Measurements from ENCODE around the gene RNF213.

The RNF213 gene

DNA sequence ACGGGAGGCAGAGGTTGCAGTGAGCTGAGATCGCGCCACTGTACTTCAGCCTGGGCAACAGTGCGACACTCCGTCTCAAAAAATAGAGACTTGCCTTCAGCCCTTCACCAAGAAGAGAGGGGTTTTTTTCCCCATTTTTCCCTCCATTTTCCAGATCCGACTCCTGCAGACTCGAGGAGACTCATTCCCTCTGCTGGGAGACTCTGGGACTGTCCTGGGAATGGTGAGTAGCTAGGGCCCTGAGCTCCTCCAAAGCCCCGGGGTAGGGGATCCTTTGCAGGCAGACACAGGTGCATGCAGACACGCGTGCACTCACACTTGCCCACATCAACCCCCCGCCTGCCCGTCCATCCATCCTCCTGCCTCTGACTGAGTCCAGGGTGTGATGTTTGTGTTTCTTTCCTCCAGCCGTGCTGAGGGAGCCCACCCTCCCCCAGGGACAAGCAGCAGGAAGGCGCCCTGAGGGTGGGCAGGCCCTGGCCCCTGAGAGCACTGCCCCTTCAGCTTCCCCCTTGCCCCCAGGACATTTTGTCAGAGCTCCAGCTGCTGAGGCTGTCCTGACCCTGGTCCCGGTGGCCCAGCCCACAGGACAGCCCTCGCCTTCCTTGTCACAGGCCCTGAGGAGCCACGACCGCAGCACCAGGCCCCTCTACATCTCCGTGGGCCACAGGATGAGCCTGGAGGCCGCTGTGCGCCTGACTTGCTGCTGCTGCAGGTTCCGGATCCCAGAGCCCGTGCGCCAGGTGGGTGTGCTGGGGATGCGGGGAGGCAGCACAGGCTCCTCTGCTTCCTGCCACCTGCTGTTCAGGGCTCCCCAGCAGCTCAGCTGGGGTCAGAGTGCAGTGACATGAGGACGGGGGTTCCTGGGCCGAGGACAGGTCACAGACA, 164.5 kb downstream of the RNF213 start:
- no peak overlapping the region for H3K4ac ChIP-seq (ENCODE audit: low read depth, low read length)
- H3K18ac ChIP-seq (ENCODE audit: low read length): no peak overlapping the region
- no peak overlapping the region for H4K12ac ChIP-seq (ENCODE audit: low read depth, low read length)
- H2AK5ac ChIP-seq (ENCODE audit: low read length): no peak overlapping the region
- H2AFZ ChIP-seq (ENCODE audit: insufficient read depth, low read length, poor library complexity): no peak overlapping the region
- H3K27ac ChIP-seq (ENCODE audit: low read depth, low read length): no peak overlapping the region
- DNase-seq: no peak
- peaks cover 2 to 3% of the 10 kb centered on the region in 2 experiments for H3K4me1 ChIP-seq (ENCODE audit: control insufficient read depth in 1 of 2, insufficient read depth in 2 of 2, low read length in 2 of 2)
- H3K79me2 ChIP-seq (ENCODE audit: control insufficient read depth, insufficient read depth, low read length, poor library complexity): no peaks in the 10 kb centered on the region
- no peak overlapping the region for H4K91ac ChIP-seq (ENCODE audit: low read depth, low read length)
- no peaks in the 10 kb centered on the region for H3K79me1 ChIP-seq (ENCODE audit: low read length)
- no peaks in the 10 kb centered on the region for H3K9me3 ChIP-seq (ENCODE audit: insufficient read depth, low read depth, low read length)
- H3K36me3 ChIP-seq (ENCODE audit: control insufficient read depth in 1 of 2, insufficient read depth in 2 of 2, low read length in 2 of 2): peaks cover 0 to 4% of the 10 kb centered on the region in 2 experiments
- no peak overlapping the region for H3K4me2 ChIP-seq (ENCODE audit: low read length)
- H3K27me3 ChIP-seq (ENCODE audit: insufficient read depth, low read length): no peaks in the 10 kb centered on the region
- no peak overlapping the region for H3K23ac ChIP-seq (ENCODE audit: low read length)
- H3K14ac ChIP-seq (ENCODE audit: low read length): no peak overlapping the region
- H2BK12ac ChIP-seq (ENCODE audit: low read length): no peak overlapping the region
- H2BK120ac ChIP-seq (ENCODE audit: insufficient read depth, low read length, poor library complexity): no peak overlapping the region
- H3K9ac ChIP-seq (ENCODE audit: low read length): no peak overlapping the region
- no peak overlapping the region for H3K4me3 ChIP-seq (ENCODE audit: low read depth, low read length)
- no CpG with 5 or more reads among the region's 27 CpGs for WGBS (ENCODE audit: extremely low coverage, insufficient coverage, insufficient read length)
- H4K8ac ChIP-seq (ENCODE audit: low read depth, low read length): no peak overlapping the region
- no peak overlapping the region for H2BK5ac ChIP-seq (ENCODE audit: low read depth, low read length, poor library complexity)

DNA sequence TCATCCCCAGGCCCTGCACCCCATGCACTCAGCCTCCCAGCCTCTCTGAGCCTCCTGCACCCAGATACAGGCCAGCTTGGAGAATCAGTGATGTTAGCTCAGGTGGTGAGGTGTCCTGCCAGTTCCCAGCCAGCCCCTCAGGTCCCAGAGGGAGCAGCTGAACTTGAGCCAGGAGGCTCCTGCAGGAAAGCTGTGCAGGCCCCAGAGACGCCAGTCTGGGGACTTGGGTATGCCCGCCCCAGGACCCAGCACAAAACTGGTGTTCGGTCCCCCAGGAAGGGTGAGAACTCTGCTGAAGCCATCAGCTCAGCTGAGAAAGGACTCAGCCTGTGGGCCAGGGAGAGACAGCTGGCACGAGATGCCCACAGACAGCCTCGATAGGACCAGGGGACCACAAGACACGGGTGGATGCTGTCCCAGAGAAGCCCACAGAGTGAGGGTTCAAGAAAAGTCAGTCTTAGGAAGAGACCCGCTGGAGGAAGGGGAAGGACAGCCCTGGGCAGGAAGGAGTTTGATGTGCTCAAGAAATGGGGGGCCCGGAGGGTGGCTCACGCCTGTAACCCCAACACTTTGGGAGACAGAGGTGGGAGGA, 165.3 kb downstream of the RNF213 start:
- H3K79me2 ChIP-seq (ENCODE audit: control insufficient read depth, insufficient read depth, low read length, poor library complexity): no peaks in the 10 kb centered on the region
- no peak for DNase-seq
- no peak overlapping the region for H2BK120ac ChIP-seq (ENCODE audit: insufficient read depth, low read length, poor library complexity)
- no CpG with 5 or more reads among the region's 9 CpGs for WGBS (ENCODE audit: extremely low coverage, insufficient coverage, insufficient read length)
- peaks cover 0 to 4% of the 10 kb centered on the region in 2 experiments for H3K36me3 ChIP-seq (ENCODE audit: control insufficient read depth in 1 of 2, insufficient read depth in 2 of 2, low read length in 2 of 2)
- H3K18ac ChIP-seq (ENCODE audit: low read length): no peak overlapping the region
- no peak overlapping the region for H2BK5ac ChIP-seq (ENCODE audit: low read depth, low read length, poor library complexity)
- no peaks in the 10 kb centered on the region for H3K27me3 ChIP-seq (ENCODE audit: insufficient read depth, low read length)
- H3K27ac ChIP-seq (ENCODE audit: low read depth, low read length): no peak overlapping the region
- no peak overlapping the region for H2BK12ac ChIP-seq (ENCODE audit: low read length)
- H3K23ac ChIP-seq (ENCODE audit: low read length): no peak overlapping the region
- no peak overlapping the region for H4K12ac ChIP-seq (ENCODE audit: low read depth, low read length)
- no peak overlapping the region for H4K91ac ChIP-seq (ENCODE audit: low read depth, low read length)
- H2AFZ ChIP-seq (ENCODE audit: insufficient read depth, low read length, poor library complexity): no peak overlapping the region
- no peaks in the 10 kb centered on the region for H3K9me3 ChIP-seq (ENCODE audit: insufficient read depth, low read depth, low read length)
- no peak overlapping the region for H4K8ac ChIP-seq (ENCODE audit: low read depth, low read length)
- no peaks in the 10 kb centered on the region for H3K79me1 ChIP-seq (ENCODE audit: low read length)
- no peak overlapping the region for H3K4me3 ChIP-seq (ENCODE audit: low read depth, low read length)
- no peak overlapping the region for H3K4ac ChIP-seq (ENCODE audit: low read depth, low read length)
- H3K4me1 ChIP-seq (ENCODE audit: control insufficient read depth in 1 of 2, insufficient read depth in 2 of 2, low read length in 2 of 2): peaks cover 2 to 3% of the 10 kb centered on the region in 2 experiments
- no peak overlapping the region for H2AK5ac ChIP-seq (ENCODE audit: low read length)
- H3K14ac ChIP-seq (ENCODE audit: low read length): no peak overlapping the region
- H3K9ac ChIP-seq (ENCODE audit: low read length): no peak overlapping the region
- no peak overlapping the region for H3K4me2 ChIP-seq (ENCODE audit: low read length)

DNA sequence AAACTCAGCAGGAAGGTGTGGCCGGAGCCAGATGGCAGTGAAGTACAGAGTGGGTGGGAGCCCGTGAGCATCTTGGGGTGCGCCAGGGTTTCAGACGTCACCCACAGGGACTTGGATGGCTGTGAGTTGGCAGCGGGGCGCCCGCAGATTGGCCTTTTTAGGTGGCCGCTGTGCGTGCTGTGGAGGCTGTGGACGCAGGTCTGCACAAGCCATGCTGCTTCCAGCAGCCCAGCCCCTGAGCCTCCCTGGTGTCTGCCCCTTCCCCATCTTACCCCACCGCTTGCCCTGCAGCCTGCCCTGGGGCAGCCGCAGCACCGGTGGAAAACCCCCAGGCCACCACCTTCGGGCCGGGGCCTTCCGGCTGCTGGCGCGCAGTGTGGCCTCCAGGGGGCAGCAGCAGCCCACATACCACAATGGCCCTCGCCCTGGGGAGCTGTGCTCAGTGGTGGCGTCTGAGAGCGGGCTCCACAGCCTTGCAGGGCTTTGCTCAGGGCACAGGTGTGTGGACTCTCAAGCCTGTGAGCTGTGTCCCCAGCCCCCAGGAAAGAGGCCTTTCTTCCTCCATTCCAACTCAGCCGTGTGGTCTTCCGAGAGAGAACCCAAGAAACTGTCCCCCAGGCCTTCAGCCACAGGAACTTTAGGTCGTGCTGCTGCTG, 166.1 kb downstream of the RNF213 start:
- peak; percentile 72 to 84 for DNase-seq
- H3K27ac ChIP-seq (ENCODE audit: low read depth, low read length): no peak overlapping the region
- H3K79me1 ChIP-seq (ENCODE audit: low read length): no peaks in the 10 kb centered on the region
- no peaks in the 10 kb centered on the region for H3K79me2 ChIP-seq (ENCODE audit: control insufficient read depth, insufficient read depth, low read length, poor library complexity)
- no peak overlapping the region for H2BK120ac ChIP-seq (ENCODE audit: insufficient read depth, low read length, poor library complexity)
- no peaks in the 10 kb centered on the region for H3K9me3 ChIP-seq (ENCODE audit: insufficient read depth, low read depth, low read length)
- H3K14ac ChIP-seq (ENCODE audit: low read length): no peak overlapping the region
- H3K4ac ChIP-seq (ENCODE audit: low read depth, low read length): no peak overlapping the region
- no peak overlapping the region for H3K18ac ChIP-seq (ENCODE audit: low read length)
- peaks cover 0 to 4% of the 10 kb centered on the region in 2 experiments for H3K36me3 ChIP-seq (ENCODE audit: control insufficient read depth in 1 of 2, insufficient read depth in 2 of 2, low read length in 2 of 2)
- no peak overlapping the region for H4K91ac ChIP-seq (ENCODE audit: low read depth, low read length)
- H2BK12ac ChIP-seq (ENCODE audit: low read length): no peak overlapping the region
- no peak overlapping the region for H3K4me3 ChIP-seq (ENCODE audit: low read depth, low read length)
- H3K4me2 ChIP-seq (ENCODE audit: low read length): no peak overlapping the region
- no peak overlapping the region for H4K12ac ChIP-seq (ENCODE audit: low read depth, low read length)
- H2AK5ac ChIP-seq (ENCODE audit: low read length): no peak overlapping the region
- no peak overlapping the region for H4K8ac ChIP-seq (ENCODE audit: low read depth, low read length)
- WGBS (ENCODE audit: extremely low coverage, insufficient coverage, insufficient read length): no CpG with 5 or more reads among the region's 24 CpGs
- no peak overlapping the region for H2AFZ ChIP-seq (ENCODE audit: insufficient read depth, low read length, poor library complexity)
- H3K4me1 ChIP-seq (ENCODE audit: control insufficient read depth in 1 of 2, insufficient read depth in 2 of 2, low read length in 2 of 2): peaks cover 2 to 3% of the 10 kb centered on the region in 2 experiments
- no peak overlapping the region for H2BK5ac ChIP-seq (ENCODE audit: low read depth, low read length, poor library complexity)
- H3K9ac ChIP-seq (ENCODE audit: low read length): no peak overlapping the region
- no peak overlapping the region for H3K23ac ChIP-seq (ENCODE audit: low read length)
- no peaks in the 10 kb centered on the region for H3K27me3 ChIP-seq (ENCODE audit: insufficient read depth, low read length)

DNA sequence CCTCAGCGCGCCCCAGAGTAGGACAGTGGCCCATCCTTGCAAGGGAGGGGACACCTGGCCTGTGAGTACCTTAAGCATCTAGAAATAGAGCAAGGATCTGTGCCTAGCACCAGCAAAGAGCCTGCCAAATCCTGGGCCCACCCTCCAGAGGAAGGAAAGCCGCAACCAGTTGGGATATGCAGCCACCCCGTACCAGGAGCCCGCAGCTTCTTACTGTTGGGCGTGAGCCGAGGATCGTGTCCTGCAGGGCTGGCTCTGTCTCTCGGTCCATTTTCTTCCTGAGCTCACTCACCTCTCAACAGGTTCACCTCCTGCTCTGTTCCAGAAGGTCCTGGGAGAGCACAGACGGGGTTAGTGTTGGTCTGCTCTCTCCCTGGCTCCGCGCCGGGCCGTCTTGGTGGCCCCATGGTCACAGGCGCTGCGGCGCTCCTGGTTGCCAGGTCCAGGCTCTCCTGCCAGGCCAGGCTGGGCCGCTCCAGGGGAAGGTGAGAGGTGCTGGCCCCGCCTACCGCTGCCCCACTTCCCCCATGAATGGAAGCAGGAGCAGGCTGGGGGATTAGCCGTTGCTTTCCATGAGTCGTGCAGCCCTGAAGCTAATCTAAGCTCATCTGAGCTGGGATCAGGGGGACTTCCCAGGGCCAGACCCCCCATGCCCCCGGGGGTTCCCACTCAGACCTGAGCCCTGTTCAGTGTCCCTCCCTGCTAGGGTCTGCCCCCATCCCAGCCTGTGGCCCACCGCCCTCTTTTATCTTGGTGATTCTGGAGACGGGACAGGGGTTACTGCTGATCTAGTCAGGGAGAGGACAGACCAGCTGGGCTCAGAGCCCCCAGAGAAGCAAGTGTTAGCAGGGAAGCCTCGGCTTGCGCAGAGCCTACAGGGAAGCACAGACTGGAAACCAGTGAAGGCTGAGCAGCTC, 167.0 kb downstream of the RNF213 start:
- Histone ChIP-seq H3K79me2 (ENCODE audit: control insufficient read depth, insufficient read depth, low read length, poor library complexity) (no peaks in the 10 kb centered on the region), H3K9me3 (ENCODE audit: insufficient read depth, low read depth, low read length) (no peaks in the 10 kb centered on the region), H3K4me2 (ENCODE audit: low read length) (no peak overlapping the region), H3K4me1 (ENCODE audit: control insufficient read depth in 1 of 2, insufficient read depth in 2 of 2, low read length in 2 of 2) (peaks cover 2 to 3% of the 10 kb centered on the region in 2 experiments), H3K4me3 (ENCODE audit: low read depth, low read length) (no peak overlapping the region), H4K91ac (ENCODE audit: low read depth, low read length) (no peak overlapping the region), H3K79me1 (ENCODE audit: low read length) (no peaks in the 10 kb centered on the region), H3K36me3 (ENCODE audit: control insufficient read depth in 1 of 2, insufficient read depth in 2 of 2, low read length in 2 of 2) (peaks cover 0 to 4% of the 10 kb centered on the region in 2 experiments), H3K23ac (ENCODE audit: low read length) (no peak overlapping the region), H2BK120ac (ENCODE audit: insufficient read depth, low read length, poor library complexity) (no peak overlapping the region), H3K4ac (ENCODE audit: low read depth, low read length) (no peak overlapping the region), H3K27me3 (ENCODE audit: insufficient read depth, low read length) (no peaks in the 10 kb centered on the region), H3K9ac (ENCODE audit: low read length) (no peak overlapping the region), H3K18ac (ENCODE audit: low read length) (no peak overlapping the region), H2BK12ac (ENCODE audit: low read length) (no peak overlapping the region), H2AFZ (ENCODE audit: insufficient read depth, low read length, poor library complexity) (no peak overlapping the region), H3K14ac (ENCODE audit: low read length) (no peak overlapping the region), H4K12ac (ENCODE audit: low read depth, low read length) (no peak overlapping the region), H2BK5ac (ENCODE audit: low read depth, low read length, poor library complexity) (no peak overlapping the region), H2AK5ac (ENCODE audit: low read length) (no peak overlapping the region), H3K27ac (ENCODE audit: low read depth, low read length) (no peak overlapping the region), H4K8ac (ENCODE audit: low read depth, low read length) (no peak overlapping the region)
- no peak for DNase-seq
- no CpG with 5 or more reads among the region's 27 CpGs for WGBS (ENCODE audit: extremely low coverage, insufficient coverage, insufficient read length)
